ENCODE measurements around the gene UBASH3A.

GRCh38 chr21:42493109-42494060, 89.7 kb downstream of the UBASH3A start:
- TF ChIP-seq, protein P1, sequence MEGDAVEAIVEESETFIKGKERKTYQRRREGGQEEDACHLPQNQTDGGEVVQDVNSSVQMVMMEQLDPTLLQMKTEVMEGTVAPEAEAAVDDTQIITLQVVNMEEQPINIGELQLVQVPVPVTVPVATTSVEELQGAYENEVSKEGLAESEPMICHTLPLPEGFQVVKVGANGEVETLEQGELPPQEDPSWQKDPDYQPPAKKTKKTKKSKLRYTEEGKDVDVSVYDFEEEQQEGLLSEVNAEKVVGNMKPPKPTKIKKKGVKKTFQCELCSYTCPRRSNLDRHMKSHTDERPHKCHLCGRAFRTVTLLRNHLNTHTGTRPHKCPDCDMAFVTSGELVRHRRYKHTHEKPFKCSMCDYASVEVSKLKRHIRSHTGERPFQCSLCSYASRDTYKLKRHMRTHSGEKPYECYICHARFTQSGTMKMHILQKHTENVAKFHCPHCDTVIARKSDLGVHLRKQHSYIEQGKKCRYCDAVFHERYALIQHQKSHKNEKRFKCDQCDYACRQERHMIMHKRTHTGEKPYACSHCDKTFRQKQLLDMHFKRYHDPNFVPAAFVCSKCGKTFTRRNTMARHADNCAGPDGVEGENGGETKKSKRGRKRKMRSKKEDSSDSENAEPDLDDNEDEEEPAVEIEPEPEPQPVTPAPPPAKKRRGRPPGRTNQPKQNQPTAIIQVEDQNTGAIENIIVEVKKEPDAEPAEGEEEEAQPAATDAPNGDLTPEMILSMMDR (tag by site-specific recombination; IDR thresholded peaks at IDR 0.05) = no peak
- no peak for TF ChIP-seq ZSCAN18 (tag by site-specific recombination; IDR thresholded peaks at IDR 0.05)
- no peak for TF ChIP-seq ZNF548 (tag by site-specific recombination; IDR thresholded peaks at IDR 0.05)
- no peak for TF ChIP-seq SP2 (tag by site-specific recombination; IDR thresholded peaks at IDR 0.05)
- TF ChIP-seq, protein P2, sequence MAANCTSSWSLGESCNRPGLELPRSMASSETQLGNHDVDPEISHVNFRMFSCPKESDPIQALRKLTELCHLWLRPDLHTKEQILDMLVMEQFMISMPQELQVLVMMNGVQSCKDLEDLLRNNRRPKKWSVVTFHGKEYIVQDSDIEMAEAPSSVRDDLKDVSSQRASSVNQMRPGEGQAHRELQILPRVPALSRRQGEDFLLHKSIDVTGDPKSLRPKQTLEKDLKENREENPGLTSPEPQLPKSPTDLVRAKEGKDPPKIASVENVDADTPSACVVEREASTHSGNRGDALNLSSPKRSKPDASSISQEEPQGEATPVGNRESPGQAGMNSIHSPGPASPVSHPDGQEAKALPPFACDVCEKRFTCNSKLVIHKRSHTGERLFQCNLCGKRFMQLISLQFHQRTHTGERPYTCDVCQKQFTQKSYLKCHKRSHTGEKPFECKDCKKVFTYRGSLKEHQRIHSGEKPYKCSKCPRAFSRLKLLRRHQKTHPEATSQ (tag by site-specific recombination; IDR thresholded peaks at IDR 0.05) = no peak
- no peak for TF ChIP-seq KLF16 (tag by site-specific recombination; IDR thresholded peaks at IDR 0.05)
